VCaP (cell line): ENCODE results near the gene ENKD1.
"Not testable (repeated sequence)": the region's sequence is repeated elsewhere in the genome, so short reads cannot be mapped to it uniquely, and the experiment has no call there.

Experiments
- H3K27ac ChIP-seq: fragments of 450-650 bp; 2 replicates; pipeline ENCODE4 v1.5.1; 2017
- CTCF ChIP-seq: fragments of 450-650 bp; conservative IDR thresholded peaks from 2 replicates; pipeline ENCODE4 v1.5.1; 2017; ENCODE audit warnings: mild to moderate bottlenecking, moderate library complexity

The ENKD1 gene

GRCh38 chr16:67697422-67698185, 31.1 kb upstream of the ENKD1 start:
- no peak overlapping the region for H3K27ac ChIP-seq
- TF ChIP-seq CTCF, result no peak

GRCh38 chr16:67694611-67695010, 28.1 kb upstream of the ENKD1 start:
- no peak overlapping the region for H3K27ac ChIP-seq
- no peak for TF ChIP-seq CTCF

DNA sequence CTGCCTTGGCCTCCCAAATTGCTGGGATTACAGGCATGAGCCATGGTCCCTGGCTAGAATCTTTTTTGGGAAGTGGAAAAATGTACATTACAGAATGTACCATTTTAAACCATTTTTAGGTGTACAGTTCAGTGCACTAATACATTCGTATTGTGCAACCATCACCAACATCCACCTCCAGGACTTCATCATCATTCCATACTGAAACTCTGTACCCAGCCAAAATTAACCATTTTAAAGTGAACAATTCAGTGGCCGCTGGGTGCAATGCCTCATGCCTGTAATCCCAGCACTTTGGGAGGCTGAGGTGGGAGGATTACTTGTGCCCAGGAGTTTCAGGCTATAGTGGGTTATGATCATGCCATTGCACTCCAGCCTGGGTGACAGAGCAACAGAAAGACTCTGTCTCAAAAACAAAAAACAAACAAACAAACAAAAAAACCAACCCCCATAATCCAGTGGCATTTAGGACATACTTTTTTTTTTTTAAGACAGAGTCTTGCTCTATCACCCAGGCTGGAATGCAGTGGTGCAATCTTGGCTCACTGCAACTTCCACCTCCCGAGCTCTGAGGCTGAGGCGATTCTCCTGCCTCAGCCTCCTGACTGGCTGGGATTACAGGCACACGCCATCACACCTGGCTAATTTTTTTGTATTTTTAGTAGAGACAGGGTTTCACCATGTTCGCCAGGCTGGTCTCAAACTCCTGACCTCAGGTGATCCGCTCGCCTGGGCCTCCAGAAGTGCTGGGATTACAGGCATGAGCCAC, 27.2 kb upstream of the ENKD1 start:
- H3K27ac ChIP-seq, result not testable (repeated sequence)

DNA sequence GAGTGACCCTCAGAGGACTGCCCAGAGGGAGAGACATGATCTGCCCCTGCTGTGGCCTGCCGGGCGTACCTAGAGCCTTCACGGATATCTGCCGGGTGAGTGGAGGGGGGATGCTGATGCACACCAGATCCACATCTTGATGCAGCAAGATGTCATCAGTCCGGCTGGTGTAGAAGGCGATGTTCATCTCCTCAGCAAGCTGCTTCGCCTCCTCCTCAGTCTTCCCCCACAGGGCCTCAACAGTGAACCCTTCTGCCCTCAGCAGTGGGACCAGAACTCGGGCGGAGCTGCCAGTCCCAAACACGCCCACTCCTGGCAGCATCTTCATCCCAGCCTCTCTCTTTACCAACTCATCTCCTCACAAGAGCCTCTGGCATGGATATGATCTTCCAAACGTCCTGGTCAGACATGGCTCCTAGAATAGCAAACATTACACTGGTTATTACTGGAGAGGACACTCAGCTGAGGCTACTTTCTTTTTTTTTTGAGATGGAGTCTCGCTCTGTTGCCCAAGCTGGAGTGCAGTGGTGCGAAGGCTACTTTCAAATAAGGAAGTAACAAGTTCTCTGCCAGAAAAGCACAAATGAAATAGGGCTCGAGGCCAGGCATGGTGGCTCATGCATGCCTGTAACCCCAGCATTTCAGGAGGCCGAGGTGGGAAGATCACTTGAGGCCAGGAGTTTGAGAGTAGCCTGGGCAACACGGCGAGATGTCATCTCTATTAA, 19.0 kb upstream of the ENKD1 start:
- no peak for TF ChIP-seq CTCF
- H3K27ac ChIP-seq, result no peak overlapping the region

- H3K27ac ChIP-seq, result no peak overlapping the region
- no peak for TF ChIP-seq CTCF
These were observed 17.2 kb upstream of the ENKD1 start for GRCh38 chr16:67683767-67684166.

- no peak overlapping the region for H3K27ac ChIP-seq
- TF ChIP-seq CTCF, result no peak
These were observed 13.7 kb upstream of the ENKD1 start for GRCh38 chr16:67679935-67680897.

- no peak for TF ChIP-seq CTCF
- peak overlapping the region; percentile 58 for H3K27ac ChIP-seq
These were observed 11.9 kb upstream of the ENKD1 start for GRCh38 chr16:67678354-67679023.
